CD4-positive, CD25-positive, alpha-beta regulatory T cell (primary cell): Measurements from ENCODE around the gene RBM28. TPM values are rescaled to one million over a fixed set of nuclear protein-coding genes. Genes with fewer than 3 reads are reported as not detected.

Source experiments
- ATAC-seq, 2 donors: fragments of 150-1000 bp; cut with Tn5 transposase; one replicate each; pipeline ENCODE4 v1.10.0; 2021; ENCODE audit warnings: low read depth in 2 of 2, moderate number of reproducible peaks in 2 of 2, moderate library complexity in 1 of 2
- DNase-seq, 3 donors: peaks; one replicate each; pipeline versions ENCODE4 v3.0.0 to v3.0.0-alpha.2; 2012 to 2022; ENCODE audit warnings: mixed read lengths in 1 of 3
- H3K27ac ChIP-seq: one replicate; pipeline ENCODE4 v1.7.0; 2013; ENCODE audit warnings: mild to moderate bottlenecking, low read length; ENCODE audit not compliant: insufficient read depth, poor library complexity, severe bottlenecking
- H3K27me3 ChIP-seq: one replicate; pipeline ENCODE4 v1.7.0; 2013; ENCODE audit warnings: low read length; ENCODE audit not compliant: control insufficient read depth, insufficient read depth
- H3K36me3 ChIP-seq: one replicate; pipeline ENCODE4 v1.7.0; 2013; ENCODE audit warnings: mild to moderate bottlenecking, low read length, moderate library complexity; ENCODE audit not compliant: control insufficient read depth, insufficient read depth
- H3K4me1 ChIP-seq: 2 replicates; pipeline ENCODE4 v1.7.0; 2013; ENCODE audit warnings: mild to moderate bottlenecking, low read length; ENCODE audit not compliant: insufficient read depth, control insufficient read depth, poor library complexity, severe bottlenecking
- H3K4me3 ChIP-seq: one replicate; pipeline ENCODE4 v1.7.0; 2013; ENCODE audit warnings: low read depth, mild to moderate bottlenecking, low read length, moderate library complexity
- H3K9me3 ChIP-seq, 2 experiments: 1 replicate in 1 of 2; 2 replicates in 1 of 2; pipeline ENCODE4 v1.7.0; 2013; ENCODE audit warnings: low read length in 2 of 2, mild to moderate bottlenecking in 1 of 2, moderate library complexity in 1 of 2; ENCODE audit not compliant: control insufficient read depth in 2 of 2
- H3K27ac Mint-ChIP-seq, 3 donors: one replicate each; pipeline ENCODE4 v1.8.0; 2020 to 2022; ENCODE audit warnings: mild to moderate bottlenecking in 3 of 3, mixed read lengths in 3 of 3, moderate library complexity in 2 of 3
- H3K27me3 Mint-ChIP-seq: one replicate; pipeline ENCODE4 v1.8.0; 2022; ENCODE audit warnings: mild to moderate bottlenecking, mixed read lengths
- H3K36me3 Mint-ChIP-seq: one replicate; pipeline ENCODE4 v1.8.0; 2020; ENCODE audit warnings: mixed read lengths
- H3K4me1 Mint-ChIP-seq, 4 donors: one replicate each; pipeline ENCODE4 v1.8.0; 2020 to 2022; ENCODE audit warnings: mixed read lengths in 4 of 4, mild to moderate bottlenecking in 1 of 4
- H3K4me3 Mint-ChIP-seq, 4 donors: one replicate each; pipeline ENCODE4 v1.8.0; 2020 to 2022; ENCODE audit warnings: mild to moderate bottlenecking in 4 of 4, mixed read lengths in 4 of 4, moderate library complexity in 3 of 4
- H3K9me3 Mint-ChIP-seq, 7 donors: one replicate each; pipeline ENCODE4 v1.8.0; 2020 to 2022; ENCODE audit warnings: mixed read lengths in 7 of 7, mild to moderate bottlenecking in 3 of 7, moderate library complexity in 2 of 7
- polyA plus RNA-seq, 4 donors: library from polyadenylated mRNA; unstranded; fragments of 300-500 nt; fragmentation: Illumina TruSeq; gene quantifications; one replicate each; pipeline ENCODE4 v1.2.3, GENCODE V29; 2021
- total RNA-seq: library from RNA; stranded (reverse); gene quantifications from one replicate; pipeline ENCODE4 v1.2.3, GENCODE V29; 2022

The RBM28 gene
- total and polyA plus RNA-seq, 5 donors from 2014 or later, result 2.0 to 28.3 (median 7.6) TPM

GRCh38 chr7:128352153-128352537 lies 8.4 kb upstream of the RBM28 start:
- H3K4me1 ChIP-seq, result peaks cover 14% of the 10 kb centered on the region
- peak; percentile 19 to 28 for ATAC-seq
- Mint-ChIP-seq H3K9me3 (peaks cover 0 to 6% (median 0%) of the 10 kb centered on the region in 7 donors), H3K27ac (no peak overlapping the region), H3K4me3 (no peak overlapping the region), H3K36me3 (no peaks in the 10 kb centered on the region), H3K4me1 (peaks cover 0 to 11% (median 7%) of the 10 kb centered on the region in 4 donors), H3K27me3 (peaks cover 55% of the 10 kb centered on the region)
- H3K27ac ChIP-seq, result no peak overlapping the region
- H3K27me3 ChIP-seq, result peaks cover 18% of the 10 kb centered on the region
- H3K9me3 ChIP-seq, result no peaks in the 10 kb centered on the region
- H3K4me3 ChIP-seq, result no peak overlapping the region
- peak in 1 of 3 donors; percentile 12 for DNase-seq
- no peaks in the 10 kb centered on the region for H3K36me3 ChIP-seq

GRCh38 chr7:128351296-128352152 lies 7.8 kb upstream of the RBM28 start:
- DNase-seq, result peak in 2 of 3 donors; percentile 13 to 39

GRCh38 chr7:128350708-128351295 lies 7.1 kb upstream of the RBM28 start:
- H3K36me3 ChIP-seq, result no peaks in the 10 kb centered on the region
- peaks cover 14% of the 10 kb centered on the region for H3K4me1 ChIP-seq
- H3K9me3 ChIP-seq, result no peaks in the 10 kb centered on the region
- Mint-ChIP-seq H3K36me3 (no peaks in the 10 kb centered on the region), H3K4me3 (peak overlapping the region in 3 of 4 donors; percentile 41 to 64 (median 63)), H3K27ac (no peak overlapping the region), H3K9me3 (peaks cover 0 to 6% (median 0%) of the 10 kb centered on the region in 7 donors), H3K27me3 (peaks cover 50% of the 10 kb centered on the region), H3K4me1 (peaks cover 0 to 11% (median 7%) of the 10 kb centered on the region in 4 donors)
- H3K27ac ChIP-seq, result no peak overlapping the region
- H3K27me3 ChIP-seq, result peaks cover 18% of the 10 kb centered on the region
- ATAC-seq (no peak), DNase-seq (no peak)
- no peak overlapping the region for H3K4me3 ChIP-seq

More at GRCh38 chr7:128351296-128352152, 7.8 kb upstream of the RBM28 start:
- Histone ChIP-seq H3K27ac (no peak overlapping the region), H3K27me3 (peaks cover 18% of the 10 kb centered on the region), H3K36me3 (no peaks in the 10 kb centered on the region), H3K4me3 (no peak overlapping the region), H3K9me3 (no peaks in the 10 kb centered on the region), H3K4me1 (peaks cover 14% of the 10 kb centered on the region)
- peak; percentile 35 to 59 for ATAC-seq
- Mint-ChIP-seq H3K36me3 (no peaks in the 10 kb centered on the region), H3K9me3 (peaks cover 0 to 6% (median 0%) of the 10 kb centered on the region in 7 donors), H3K27ac (no peak overlapping the region), H3K27me3 (peaks cover 55% of the 10 kb centered on the region), H3K4me3 (peak overlapping the region in 3 of 4 donors; percentile 41 to 64 (median 63)), H3K4me1 (peaks cover 0 to 11% (median 7%) of the 10 kb centered on the region in 4 donors)

- Histone ChIP-seq H3K4me1 (peaks cover 14% of the 10 kb centered on the region), H3K36me3 (no peaks in the 10 kb centered on the region), H3K9me3 (no peaks in the 10 kb centered on the region), H3K27me3 (peaks cover 15% of the 10 kb centered on the region), H3K4me3 (no peak overlapping the region), H3K27ac (no peak overlapping the region)
- Mint-ChIP-seq H3K27me3 (peaks cover 42% of the 10 kb centered on the region), H3K9me3 (peaks cover 0 to 6% (median 0%) of the 10 kb centered on the region in 7 donors), H3K4me1 (peaks cover 0 to 10% (median 4%) of the 10 kb centered on the region in 4 donors), H3K4me3 (peak overlapping the region in 1 of 4 donors; percentile 14), H3K36me3 (no peaks in the 10 kb centered on the region), H3K27ac (no peak overlapping the region)
- DNase-seq, result no peak
- ATAC-seq, result no peak
These were observed 5.7 kb upstream of the RBM28 start for GRCh38 chr7:128349466-128349825.

- Mint-ChIP-seq H3K4me3 (peak overlapping the region in 1 of 4 donors; percentile 4), H3K36me3 (no peaks in the 10 kb centered on the region), H3K27me3 (peaks cover 29% of the 10 kb centered on the region), H3K27ac (peak overlapping the region in 1 of 3 donors; percentile 33), H3K4me1 (peaks cover 0 to 13% (median 8%) of the 10 kb centered on the region in 4 donors), H3K9me3 (peaks cover 0 to 4% (median 0%) of the 10 kb centered on the region in 7 donors)
- Histone ChIP-seq H3K4me3 (no peak overlapping the region), H3K36me3 (no peaks in the 10 kb centered on the region), H3K9me3 (no peaks in the 10 kb centered on the region), H3K27me3 (peaks cover 6% of the 10 kb centered on the region), H3K27ac (no peak overlapping the region), H3K4me1 (peaks cover 28% of the 10 kb centered on the region)
- DNase-seq (peak in 2 of 3 donors; percentile 23 to 30), ATAC-seq (no peak)
These were observed 4.0 kb upstream of the RBM28 start for GRCh38 chr7:128347647-128348097.

- ATAC-seq (no peak), DNase-seq (no peak)
- H3K4me3 Mint-ChIP-seq, result peak overlapping the region in 2 of 4 donors; percentile 95 to 97
- H3K27ac Mint-ChIP-seq, result no peak overlapping the region
- H3K36me3 Mint-ChIP-seq, result peaks cover 5% of the 10 kb centered on the region
- peaks cover under 1% of the 10 kb centered on the region for H3K36me3 ChIP-seq
- peaks cover 0 to 3% (median 0%) of the 10 kb centered on the region in 7 donors for H3K9me3 Mint-ChIP-seq
- peaks cover 25% of the 10 kb centered on the region for H3K4me1 ChIP-seq
- H3K27ac ChIP-seq, result no peak overlapping the region
- no peaks in the 10 kb centered on the region for H3K9me3 ChIP-seq
- peaks cover 3% of the 10 kb centered on the region for H3K27me3 ChIP-seq
- peaks cover 0 to 41% (median 31%) of the 10 kb centered on the region in 4 donors for H3K4me1 Mint-ChIP-seq
- H3K27me3 Mint-ChIP-seq, result peaks cover 19% of the 10 kb centered on the region
- no peak overlapping the region for H3K4me3 ChIP-seq
These were observed 695 bp upstream of the RBM28 start for GRCh38 chr7:128344431-128344774.

GRCh38 chr7:128341733-128342132 lies 2.0 kb downstream of the RBM28 start:
- Mint-ChIP-seq H3K36me3 (peaks cover 17% of the 10 kb centered on the region), H3K9me3 (no peaks in the 10 kb centered on the region), H3K4me3 (peak overlapping the region in 3 of 4 donors; percentile 50 to 98 (median 57)), H3K27ac (peak overlapping the region in 1 of 3 donors; percentile 94), H3K4me1 (peaks cover 13 to 41% (median 31%) of the 10 kb centered on the region in 4 donors), H3K27me3 (peaks cover 4% of the 10 kb centered on the region)
- Histone ChIP-seq H3K27me3 (no peaks in the 10 kb centered on the region), H3K27ac (no peak overlapping the region), H3K4me1 (peaks cover 25% of the 10 kb centered on the region), H3K4me3 (no peak overlapping the region), H3K9me3 (no peaks in the 10 kb centered on the region), H3K36me3 (peaks cover 26% of the 10 kb centered on the region)
- ATAC-seq, result no peak
- DNase-seq, result no peak
